Epithelial cell of umbilical artery (primary cell): ENCODE data around the gene MYF5. TPM values are rescaled to one million over a fixed set of nuclear protein-coding genes. Genes with fewer than 3 reads are reported as not detected.

Experiments
- total RNA-seq: library from RNA; depleted of rRNA; stranded (reverse); fragments of >200 nt; gene quantifications from 2 replicates; pipeline ENCODE4 v1.2.3, GENCODE V29; 2014

MYF5 gene
- total RNA-seq: not detected in 2 replicates

GRCh38 chr12:80716696-80717469 is at the start of gene MYF5:
Gene MYF5 (plus strand): TSS chr12:80716912. CDS start chr12:80717064, 152 bp downstream.

GRCh38 chr12:80707126-80707829 is 9.4 kb upstream of the MYF5 start, which contains the start of gene MYF6:
Gene MYF6 (plus strand): TSS chr12:80707634. CDS start chr12:80707720, 86 bp downstream.

Other genes with a start within 250 kb of the MYF5 start
- under 0.01 TPM in 1 of 2 replicates, not detected in the other for gene MYF6, start 9.3 kb upstream of the MYF5 start, total RNA-seq
- gene LIN7A, start 221.0 kb downstream of the MYF5 start, total RNA-seq: 1.8 and 3.6 TPM in 2 replicates